Prostate gland (tissue), 2 donors: ENCODE measurements around the gene PSAPL1. TPM values are rescaled to one million over a fixed set of nuclear protein-coding genes. Genes with fewer than 3 reads are reported as not detected.

Experiments
- DNase-seq: peaks from one replicate; pipeline ENCODE4 v3.0.0-alpha.2; 2019; ENCODE audit warnings: low spot score
- H3K27ac ChIP-seq, 2 donors: fragments of 200-600 bp; sonication (generic); 2 replicates each; pipeline ENCODE4 v1.5.1; 2017 to 2019
- H3K27me3 ChIP-seq: fragments of 200-600 bp; sonication (generic); replicated peaks from 2 replicates; pipeline ENCODE4 v1.5.1; 2019; ENCODE audit not compliant: insufficient read depth
- H3K36me3 ChIP-seq, 2 donors: fragments of 200-600 bp; sonication (generic); 1 replicate in 1 of 2; 2 replicates in 1 of 2; pipeline versions ENCODE4 v1.5.1 to v1.8.1; 2017 to 2019
- H3K4me1 ChIP-seq: fragments of 200-600 bp; sonication (generic); replicated peaks from 2 replicates; pipeline ENCODE4 v1.5.1; 2019
- H3K4me3 ChIP-seq, 2 donors: fragments of 200-600 bp; sonication (generic); 2 replicates each; pipeline ENCODE4 v1.5.1; 2017 to 2019
- H3K9me3 ChIP-seq: fragments of 200-600 bp; sonication (generic); 2 replicates; pipeline ENCODE4 v1.5.1; 2017
- CTCF ChIP-seq, 4 experiments: fragments of 200-600 bp in 2 of 4; fragments of 450-650 bp in 2 of 4; sonication (generic) in 2 of 4; IDR thresholded peaks; 1 replicate in 3 of 4; 2 replicates in 1 of 4; pipeline ENCODE4 v1.5.1; 2016 to 2019; ENCODE audit warnings: antibody characterized with exemption in 4 of 4, mild to moderate bottlenecking in 2 of 4, moderate library complexity in 2 of 4
- POLR2A ChIP-seq: fragments of 450-650 bp; IDR thresholded peaks from one replicate; pipeline ENCODE4 v1.6.1; 2016; ENCODE audit warnings: antibody characterized with exemption, mild to moderate bottlenecking
- POLR2AphosphoS5 ChIP-seq: sonication (generic); formaldehyde crosslinking; IDR thresholded peaks from one replicate; pipeline ENCODE4 v1.6.1; 2017; ENCODE audit warnings: antibody characterized with exemption
- WGBS: methylation state at CpG from one replicate; pipeline ENCODE4 v1.1.5; 2018; 5-methylcytosine and 5-hydroxymethylcytosine counted together
- intact Hi-C: fragments of 100-400 bp; cut with DNase I; formaldehyde crosslinking; loops from one replicate; pipeline ENCODE4 v1.14.2; 2022
- total RNA-seq, 2 donors: library from RNA; depleted of rRNA; stranded (reverse); fragments of >200 nt; gene quantifications; one replicate each; pipeline ENCODE4 v1.1.0, GENCODE V29; 2016

The PSAPL1 gene
- total RNA-seq, 2 donors from 2014 or later, result 0.05 to 12.9 TPM

GRCh38 chr4:7418131-7418943, 16.4 kb downstream of the PSAPL1 start:
- no peaks in the 10 kb centered on the region for H3K9me3 ChIP-seq
- no peak overlapping the region for H3K4me3 ChIP-seq
- WGBS, result 87% methylated on average over 15 of the region's 15 CpGs
- no peaks in the 10 kb centered on the region for H3K27me3 ChIP-seq
- DNase-seq, result no peak
- H3K27ac ChIP-seq, result no peak overlapping the region
- H3K4me1 ChIP-seq, result no peaks in the 10 kb centered on the region
- intact Hi-C loops, result no loop called here
- no peaks in the 10 kb centered on the region for H3K36me3 ChIP-seq
- no peak for TF ChIP-seq POLR2A

GRCh38 chr4:7417639-7418038, 17.1 kb downstream of the PSAPL1 start:
- DNase-seq, result no peak
- H3K36me3 ChIP-seq, result no peaks in the 10 kb centered on the region
- TF ChIP-seq CTCF (IDR thresholded peaks at IDR 0.05) (no peak), POLR2AphosphoS5 (no peak), POLR2A (no peak)
- H3K4me3 ChIP-seq, result no peak overlapping the region
- no peaks in the 10 kb centered on the region for H3K4me1 ChIP-seq
- 91% methylated on average over 9 of the region's 9 CpGs for WGBS
- intact Hi-C loops, result no loop called here
- H3K27me3 ChIP-seq, result no peaks in the 10 kb centered on the region
- no peaks in the 10 kb centered on the region for H3K9me3 ChIP-seq
- H3K27ac ChIP-seq, result no peak overlapping the region

- no peak for DNase-seq
- Histone ChIP-seq H3K4me3 (no peak overlapping the region), H3K4me1 (no peaks in the 10 kb centered on the region), H3K27me3 (no peaks in the 10 kb centered on the region), H3K27ac (no peak overlapping the region), H3K36me3 (no peaks in the 10 kb centered on the region), H3K9me3 (no peaks in the 10 kb centered on the region)
- TF ChIP-seq CTCF (IDR thresholded peaks at IDR 0.05) (no peak), POLR2A (no peak), POLR2AphosphoS5 (no peak)
- WGBS, result 79% methylated on average over 14 of the region's 14 CpGs
- intact Hi-C loops, result no loop called here
Measured at GRCh38 chr4:7416745-7417432, 17.8 kb downstream of the PSAPL1 start.

GRCh38 chr4:7415927-7416686, 18.6 kb downstream of the PSAPL1 start:
- Histone ChIP-seq H3K4me1 (no peaks in the 10 kb centered on the region), H3K27ac (no peak overlapping the region), H3K4me3 (no peak overlapping the region), H3K36me3 (no peaks in the 10 kb centered on the region), H3K27me3 (no peaks in the 10 kb centered on the region), H3K9me3 (no peaks in the 10 kb centered on the region)
- DNase-seq, result no peak
- no peak for TF ChIP-seq POLR2A
- TF ChIP-seq CTCF (IDR thresholded peaks at IDR 0.05), result no peak
- no peak for TF ChIP-seq POLR2AphosphoS5
- 88% methylated on average over 16 of the region's 16 CpGs for WGBS
- intact Hi-C loops, result no loop called here

- no peak for DNase-seq
- H3K27ac ChIP-seq, result no peak overlapping the region
Measured at GRCh38 chr4:7414736-7415510, 19.8 kb downstream of the PSAPL1 start.

More at GRCh38 chr4:7414736-7415510, 19.8 kb downstream of the PSAPL1 start:
- Histone ChIP-seq H3K27me3 (no peaks in the 10 kb centered on the region), H3K4me1 (no peaks in the 10 kb centered on the region), H3K36me3 (no peaks in the 10 kb centered on the region), H3K9me3 (no peaks in the 10 kb centered on the region), H3K4me3 (no peak overlapping the region)
- intact Hi-C loops, result no loop called here
- TF ChIP-seq POLR2A (no peak), POLR2AphosphoS5 (no peak), CTCF (IDR thresholded peaks at IDR 0.05) (no peak)
- WGBS, result 55% methylated on average over 12 of the region's 12 CpGs
